HG03135 (cell line): Measurements from ENCODE around the gene PIPOX.

Experiments
- ATAC-seq: cut with Tn5 transposase; IDR thresholded peaks from one replicate; pipeline ENCODE4 v1.9.1; 2021; ENCODE audit warnings: mild to moderate bottlenecking, moderate library complexity; ENCODE audit not compliant: unreplicated experiment

PIPOX gene

GRCh38 chr17:29046473-29046839 lies 3.5 kb downstream of the PIPOX start:
- no peak for ATAC-seq

DNA sequence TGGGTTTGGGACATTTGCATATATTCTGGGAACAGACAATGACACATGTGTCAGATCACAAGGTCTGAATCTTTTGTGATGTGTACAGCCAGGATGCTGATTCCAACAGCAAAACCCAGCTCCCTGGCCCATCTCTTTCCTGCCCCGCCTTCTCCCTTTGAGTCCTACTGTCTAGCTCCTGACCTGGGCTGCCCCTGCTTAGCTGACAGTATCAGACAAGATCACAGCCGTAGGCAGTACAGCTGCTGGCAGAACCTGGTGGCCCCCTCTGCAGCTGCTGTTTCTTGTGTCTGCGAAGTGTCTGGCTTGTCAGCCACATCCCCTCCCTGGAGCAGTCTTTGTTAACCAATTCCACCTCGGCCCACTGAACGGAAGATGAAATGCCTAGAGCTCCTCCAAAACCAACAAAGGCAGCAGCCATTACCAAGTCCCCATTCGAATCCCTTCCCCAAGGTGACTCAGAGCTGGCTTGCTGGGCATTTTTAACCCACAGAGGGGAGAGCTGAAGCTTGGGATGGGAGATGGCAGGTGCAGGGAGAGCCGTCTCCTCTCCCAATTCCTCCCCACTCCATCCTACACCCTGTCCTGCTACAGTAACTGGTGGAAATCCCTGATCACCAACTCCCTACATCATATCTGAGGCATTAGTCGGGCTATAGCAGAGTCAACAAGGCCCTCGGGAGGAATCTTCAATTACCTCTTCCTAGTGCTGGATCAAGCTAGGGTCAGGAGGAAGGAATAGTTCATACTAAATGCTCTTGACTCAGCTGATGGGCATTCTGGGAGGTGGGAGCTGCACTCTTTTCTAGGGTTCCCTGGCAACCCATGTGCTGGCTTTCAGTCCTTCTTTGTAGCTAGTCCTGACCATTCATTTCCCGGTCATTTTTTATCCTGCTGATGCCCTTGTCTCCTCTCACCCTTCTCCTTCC lies 5.8 kb downstream of the PIPOX start:
- ATAC-seq: no peak

DNA sequence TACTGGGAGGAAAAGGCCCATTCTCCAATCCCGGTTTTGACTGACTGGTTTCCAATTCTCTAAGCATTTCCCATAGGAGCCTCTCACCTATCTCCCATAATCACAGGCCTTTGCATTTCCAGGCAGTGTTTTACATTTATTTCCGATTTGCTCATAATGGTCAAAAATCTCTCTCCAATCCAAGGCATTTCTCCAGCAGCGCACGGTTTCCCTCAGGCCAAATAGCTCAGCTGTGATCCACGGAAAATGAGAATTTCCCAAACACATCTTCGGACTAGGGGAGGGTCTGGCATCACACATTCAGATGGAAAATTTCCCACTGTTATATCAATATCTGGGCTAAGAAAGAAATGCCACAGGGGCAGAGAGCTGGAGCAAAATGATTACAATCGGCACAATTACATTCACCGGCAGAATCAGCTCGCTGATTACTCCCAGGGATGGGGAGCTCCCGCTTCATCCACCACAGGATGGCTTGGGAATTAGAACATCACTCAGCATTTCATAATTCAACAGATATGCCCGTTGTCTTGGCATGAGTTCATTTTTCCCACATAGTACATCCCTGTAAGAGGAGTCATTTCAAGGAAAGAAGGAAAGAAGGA lies 6.7 kb downstream of the PIPOX start:
- ATAC-seq: no peak

DNA sequence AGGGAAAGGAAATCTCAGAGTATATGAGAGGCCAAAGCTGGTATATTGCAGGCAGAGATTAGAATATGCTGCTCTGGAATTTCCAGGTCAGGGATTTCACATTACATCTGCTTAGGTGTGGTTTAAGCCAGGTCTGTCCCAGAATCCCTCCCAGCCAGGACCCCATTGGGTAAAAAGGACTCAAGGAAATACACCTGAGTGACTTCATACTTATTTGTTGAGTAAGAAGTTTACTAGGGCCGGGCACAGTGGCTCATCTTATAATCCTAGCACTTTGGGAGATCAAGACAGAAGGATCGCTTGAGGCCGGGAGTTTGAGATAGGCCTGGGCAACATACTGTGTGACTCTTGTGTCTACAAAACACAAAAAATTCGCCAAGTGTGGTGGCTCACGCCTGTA lies 7.2 kb downstream of the PIPOX start:
- ATAC-seq: no peak

DNA sequence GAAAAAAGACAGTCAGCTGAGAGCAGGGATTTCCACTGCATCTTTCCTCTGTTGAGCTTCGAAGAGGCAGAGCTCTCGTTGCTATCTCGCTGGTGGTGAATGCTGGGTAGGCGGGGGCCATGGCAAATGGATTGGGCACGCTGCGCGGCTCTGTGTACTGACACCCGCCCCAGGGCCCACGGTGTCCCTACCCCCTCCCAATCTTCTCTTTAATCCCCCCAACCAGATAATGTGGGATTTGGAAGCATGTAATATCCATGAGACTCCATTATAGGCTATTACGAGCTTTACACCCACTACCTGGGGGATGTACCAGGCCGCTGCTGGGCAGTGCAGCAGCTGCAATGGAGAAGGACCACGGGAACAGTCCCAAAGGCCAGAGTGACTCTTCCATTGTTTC lies 8.3 kb downstream of the PIPOX start:
- no peak for ATAC-seq

- ATAC-seq: no peak
Measured at GRCh38 chr17:29051731-29052130, 8.8 kb downstream of the PIPOX start.

DNA sequence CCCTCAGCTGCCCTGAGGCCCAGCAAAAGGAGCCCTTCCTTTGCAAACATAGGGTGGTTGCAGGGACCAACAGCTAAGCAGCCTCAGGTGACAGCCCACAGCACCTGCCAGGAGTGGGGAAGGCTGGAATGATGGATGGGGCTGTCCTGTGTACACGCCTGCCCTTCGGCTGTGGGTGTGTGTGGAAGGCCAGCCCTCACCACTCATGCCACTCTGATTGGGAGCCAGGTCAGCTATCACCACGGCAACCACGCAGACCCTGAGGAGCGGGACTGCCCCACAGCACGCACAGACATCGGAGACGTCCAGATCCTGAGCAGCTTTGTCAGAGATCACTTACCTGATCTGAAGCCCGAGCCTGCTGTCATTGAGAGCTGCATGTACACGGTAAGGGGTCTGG lies 11.9 kb downstream of the PIPOX start:
- ATAC-seq: no peak

GRCh38 chr17:29057361-29057760 lies 14.4 kb downstream of the PIPOX start:
- no peak for ATAC-seq

GRCh38 chr17:29058391-29058790 lies 15.4 kb downstream of the PIPOX start:
- no peak for ATAC-seq

DNA sequence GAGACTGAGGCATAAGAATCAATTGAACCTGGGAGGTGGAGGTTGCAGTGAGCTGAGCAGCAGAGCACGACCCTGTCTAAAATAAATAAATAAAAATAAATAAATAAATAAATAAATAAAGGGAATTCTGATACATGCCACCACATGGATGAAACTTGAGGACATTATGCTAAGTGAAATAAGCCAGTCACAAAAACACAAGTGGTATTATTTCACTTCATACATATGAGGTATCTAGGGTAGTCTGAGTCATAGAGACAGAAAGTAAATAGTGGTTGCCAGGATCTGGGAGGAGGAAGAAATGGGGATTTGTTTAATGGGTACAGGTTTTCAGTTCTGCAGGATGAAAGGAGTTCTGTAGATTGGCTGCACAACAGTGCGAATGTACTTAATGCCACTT lies 16.3 kb downstream of the PIPOX start:
- ATAC-seq: no peak

DNA sequence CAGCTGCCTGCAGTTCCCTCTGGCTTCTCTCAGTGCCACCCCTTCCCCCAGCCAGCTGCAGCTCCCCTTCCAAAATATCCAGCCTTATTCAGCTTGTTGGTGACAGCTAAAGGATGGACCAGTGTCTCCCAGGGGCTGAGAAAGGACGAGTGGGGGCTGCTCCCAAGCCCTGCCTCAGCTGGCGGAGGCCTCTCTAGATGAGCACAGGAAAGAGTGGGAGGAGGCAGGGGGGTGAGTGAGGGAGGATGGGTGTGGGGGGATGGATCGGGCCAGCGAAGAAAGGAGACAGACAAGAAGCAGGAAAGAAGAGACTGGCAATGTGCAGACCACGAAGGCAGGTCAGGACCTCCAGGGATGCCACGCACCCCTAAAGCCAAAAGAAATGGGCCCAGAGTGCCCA lies 17.5 kb downstream of the PIPOX start:
- ATAC-seq: no peak

DNA sequence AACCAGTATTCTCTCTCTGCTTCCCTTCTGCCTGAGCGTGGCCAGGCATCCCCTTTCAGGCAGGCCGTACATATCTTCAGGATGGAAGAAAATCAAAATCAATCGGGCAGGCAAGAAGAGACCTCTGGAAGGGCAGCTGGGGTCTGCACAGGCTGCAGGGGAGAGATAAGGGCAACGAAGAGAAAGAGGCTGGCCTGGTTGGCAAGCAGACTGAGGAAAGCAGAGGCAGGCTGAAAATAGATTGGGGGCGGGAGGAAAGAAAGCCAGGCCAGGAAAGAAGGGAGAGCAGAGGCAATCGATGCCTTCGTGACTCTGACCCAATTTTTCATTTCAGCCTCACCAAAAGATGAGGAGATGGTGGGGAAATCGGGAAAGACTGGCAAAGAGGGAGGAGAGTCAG lies 18.1 kb downstream of the PIPOX start:
- ATAC-seq: no peak

- no peak for ATAC-seq
Measured at GRCh38 chr17:29062215-29062614, 19.3 kb downstream of the PIPOX start.

GRCh38 chr17:29063992-29064391 lies 21.1 kb downstream of the PIPOX start:
- no peak for ATAC-seq

- ATAC-seq: no peak
Measured at GRCh38 chr17:29066047-29066446, 23.1 kb downstream of the PIPOX start.

DNA sequence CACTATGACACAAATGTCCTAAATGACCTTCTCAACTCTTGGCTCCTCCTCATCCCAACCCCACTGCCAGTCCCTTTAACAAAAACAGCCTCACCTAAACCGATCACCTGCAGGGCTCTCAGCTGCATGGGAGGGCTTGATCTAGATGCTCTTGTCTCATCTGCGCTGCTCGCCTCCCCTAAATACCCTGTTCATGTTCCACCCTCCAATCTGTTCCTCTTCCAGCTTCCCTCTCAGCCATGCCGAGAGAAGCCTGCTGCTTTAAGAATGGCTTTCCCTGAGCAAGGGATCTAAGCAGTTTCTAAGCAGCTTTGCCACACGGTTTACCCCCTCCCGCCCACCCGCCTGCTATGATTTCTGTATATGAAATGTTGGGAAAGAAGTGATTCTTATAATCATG lies 23.7 kb downstream of the PIPOX start:
- no peak for ATAC-seq

- no peak for ATAC-seq
Measured at GRCh38 chr17:29068818-29069217, 25.9 kb downstream of the PIPOX start.

- ATAC-seq: no peak
Measured at GRCh38 chr17:29069526-29070041, 26.6 kb downstream of the PIPOX start.

DNA sequence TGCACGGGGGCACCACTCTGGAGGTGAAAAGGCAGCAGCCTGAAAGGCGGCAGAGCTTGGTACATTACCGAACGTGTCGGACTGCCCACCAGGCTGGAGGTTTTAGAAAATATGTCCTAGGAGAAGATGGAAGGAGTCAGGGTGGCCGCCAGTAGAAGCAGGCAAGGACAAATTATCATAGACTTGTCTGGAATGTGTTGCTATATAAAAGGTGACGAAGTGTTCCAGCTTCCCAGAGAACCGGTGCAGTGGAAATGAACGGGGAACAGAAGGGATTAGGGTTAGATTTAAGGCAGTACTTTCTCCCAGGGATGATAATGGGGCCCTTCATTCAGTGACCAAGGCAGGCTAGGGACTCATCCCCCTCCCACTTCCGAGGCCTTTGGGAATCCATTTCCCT lies 27.4 kb downstream of the PIPOX start:
- ATAC-seq: no peak

GRCh38 chr17:29070781-29071180 lies 27.8 kb downstream of the PIPOX start:
- no peak for ATAC-seq

DNA sequence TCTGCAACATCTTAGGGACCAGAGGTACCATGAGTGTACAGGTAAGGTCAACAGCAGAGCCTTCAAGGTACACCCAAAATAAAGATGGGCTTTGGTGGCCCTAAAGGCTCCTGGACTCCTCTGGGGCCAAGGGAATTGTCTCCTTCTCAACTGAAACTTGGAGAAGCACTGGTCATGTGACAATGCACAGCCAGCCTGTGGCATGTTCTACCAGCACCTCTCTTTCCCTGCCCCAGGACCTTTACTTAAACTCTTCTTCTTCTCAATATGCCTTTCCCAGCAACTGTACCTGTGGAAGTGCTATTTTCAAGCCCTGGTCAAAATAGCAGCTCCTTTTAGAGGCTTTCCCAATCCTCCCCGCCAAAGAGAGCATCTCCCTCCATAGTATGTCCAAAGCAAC lies 28.4 kb downstream of the PIPOX start:
- ATAC-seq: no peak

DNA sequence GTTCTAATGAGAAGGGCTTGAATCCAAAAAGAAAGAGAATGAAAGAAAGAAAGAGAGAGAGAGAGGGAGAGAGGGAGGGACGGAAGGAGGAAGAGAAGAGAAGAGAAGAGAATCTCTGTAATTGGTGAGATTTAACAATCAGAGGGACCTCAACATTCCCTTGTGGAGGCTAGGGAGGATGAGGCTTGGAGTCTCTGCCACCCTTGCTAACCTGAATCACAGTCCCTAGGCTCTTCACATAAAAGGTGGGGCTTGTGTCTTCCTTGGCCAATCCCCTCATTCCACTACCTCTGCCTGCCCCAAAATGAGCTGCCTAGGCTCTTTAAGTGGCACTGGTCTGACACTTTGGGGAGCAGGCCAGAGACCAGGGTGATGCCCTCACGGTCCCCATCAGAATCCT lies 30.1 kb downstream of the PIPOX start:
- no peak for ATAC-seq
